SK-N-MC (cell line): ENCODE measurements around the gene CARD10.

Experiments used
- DNase-seq: peaks from one replicate; pipeline ENCODE4 v3.0.0-alpha.2; 2011; ENCODE audit warnings: low read depth, low spot score
- H3K27ac ChIP-seq: fragments of 200-600 bp; sonication (generic); 2 replicates; pipeline ENCODE4 v1.5.1; 2016; ENCODE audit warnings: mixed run types
- H3K36me3 ChIP-seq: fragments of 200-600 bp; sonication (generic); 2 replicates; pipeline ENCODE4 v1.6.1; 2017; ENCODE audit warnings: antibody characterized with exemption, low read length, mixed read lengths; ENCODE audit not compliant: insufficient read depth
- H3K4me3 ChIP-seq: fragments of 200-600 bp; sonication (generic); 2 replicates; pipeline ENCODE4 v1.5.1; 2016
- H3K9ac ChIP-seq: fragments of 200-600 bp; sonication (generic); 2 replicates; pipeline ENCODE4 v1.8.0; 2017; ENCODE audit warnings: mixed run types, mixed read lengths; ENCODE audit not compliant: insufficient read length
- H3K9me3 ChIP-seq: fragments of 200-600 bp; sonication (generic); 2 replicates; pipeline ENCODE4 v1.6.1; 2017; ENCODE audit warnings: low read depth, mild to moderate bottlenecking, antibody characterized with exemption, low read length, moderate library complexity, mixed read lengths
- EZH2 ChIP-seq: fragments of 200-600 bp; sonication (generic); IDR thresholded peaks from one replicate; pipeline ENCODE4 v1.6.1; 2017; ENCODE audit warnings: antibody characterized with exemption
- FOXP2 ChIP-seq: optimal IDR thresholded peaks from 2 replicates; pipeline ENCODE3; 2011; ENCODE audit warnings: mild to moderate bottlenecking, moderate library complexity; ENCODE audit not compliant: insufficient read depth; ENCODE audit errors: extremely low read length, control extremely low read depth
- POLR2AphosphoS5 ChIP-seq: IDR thresholded peaks from 2 replicates; pipeline ENCODE4 v1.6.1; 2012; ENCODE audit warnings: mild to moderate bottlenecking, low read depth, low read length, borderline replicate concordance

CARD10 gene

DNA sequence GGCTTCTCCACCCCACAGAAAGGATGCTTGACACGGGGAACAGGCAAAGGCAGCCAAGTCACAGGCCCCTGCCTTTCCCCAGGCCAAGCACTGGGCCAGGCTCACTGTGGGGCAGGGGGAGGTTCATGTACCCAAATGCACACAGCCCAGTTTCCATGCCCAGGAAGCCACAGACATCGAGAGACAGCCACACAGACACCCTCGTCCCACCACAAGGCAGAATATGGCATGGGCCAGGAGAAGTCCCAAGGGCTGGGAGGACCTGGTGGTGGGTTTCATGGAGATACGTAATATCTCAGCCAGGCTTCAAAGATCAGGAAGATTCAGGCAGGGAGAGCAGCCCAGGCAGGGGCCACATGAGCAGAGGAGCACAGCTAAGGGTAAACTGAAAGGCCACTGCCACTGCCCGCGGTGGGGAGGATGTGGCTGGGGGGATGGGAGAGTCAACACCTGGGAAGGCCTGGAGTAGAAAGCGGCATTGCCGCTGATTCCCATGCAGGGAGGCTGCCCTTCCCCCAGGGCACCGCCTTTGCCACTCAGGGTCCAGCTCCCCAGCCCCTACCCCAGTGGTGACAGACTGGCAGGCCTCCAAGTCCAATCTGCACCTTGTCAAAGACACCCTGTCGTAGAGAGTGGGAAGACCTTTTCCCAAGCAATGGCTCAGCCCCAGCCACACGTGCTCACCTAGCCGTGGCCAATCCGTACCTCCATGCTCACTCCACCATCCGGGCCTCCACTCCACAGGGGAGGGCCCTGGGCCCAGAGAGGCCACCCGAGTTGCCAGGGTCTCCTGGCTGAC is 30.7 kb downstream of the CARD10 start:
- no peaks in the 10 kb centered on the region for H3K36me3 ChIP-seq
- DNase-seq: no peak
- TF ChIP-seq POLR2AphosphoS5 (no peak), FOXP2 (no peak), EZH2 (no peak)
- H3K9me3 ChIP-seq: no peaks in the 10 kb centered on the region
- H3K9ac ChIP-seq: no peak overlapping the region
- H3K27ac ChIP-seq: no peak overlapping the region
- no peak overlapping the region for H3K4me3 ChIP-seq

DNA sequence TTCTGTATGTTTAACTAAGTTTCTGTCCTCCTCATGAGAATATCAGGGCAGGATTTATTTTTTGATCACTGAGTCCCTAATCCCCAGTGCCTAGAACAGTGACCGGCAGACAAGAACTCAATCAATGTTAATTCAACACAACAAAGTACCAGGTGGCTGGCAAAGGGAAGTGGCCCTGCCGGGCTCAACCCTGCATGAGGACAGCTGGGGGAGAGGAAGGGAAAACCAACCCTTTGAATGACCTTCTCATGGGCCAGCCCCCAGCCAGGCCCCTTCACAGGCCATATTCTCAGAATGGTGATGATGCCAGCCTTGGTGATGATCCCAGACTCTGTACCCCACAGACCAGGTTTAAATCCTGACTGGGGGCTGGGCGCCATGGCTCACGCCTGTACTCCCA is 31.6 kb downstream of the CARD10 start:
- no peak overlapping the region for H3K9ac ChIP-seq
- no peak overlapping the region for H3K27ac ChIP-seq
- H3K9me3 ChIP-seq: no peaks in the 10 kb centered on the region
- DNase-seq: no peak
- TF ChIP-seq POLR2AphosphoS5 (no peak), FOXP2 (no peak), EZH2 (no peak)
- H3K4me3 ChIP-seq: no peak overlapping the region
- no peaks in the 10 kb centered on the region for H3K36me3 ChIP-seq

DNA sequence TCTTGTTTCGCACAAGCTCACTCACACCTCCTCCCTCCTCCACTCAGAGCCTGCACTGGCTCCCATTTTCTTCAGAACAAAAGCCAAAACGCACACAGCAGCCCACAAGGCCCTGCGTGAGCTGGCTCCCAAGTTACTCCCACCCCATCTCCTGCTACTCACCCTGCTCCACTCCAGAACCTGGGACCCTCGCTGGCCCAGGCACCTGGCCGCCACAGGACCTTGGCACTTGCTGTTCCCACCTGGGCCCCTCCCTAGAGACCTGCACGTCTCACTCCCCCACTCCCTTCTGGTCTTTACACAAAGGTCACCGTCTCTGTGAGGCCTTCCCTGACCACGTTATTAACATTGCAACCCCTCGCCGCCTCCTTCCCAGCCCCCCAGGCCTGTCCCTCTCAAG is 32.1 kb downstream of the CARD10 start:
- Histone ChIP-seq H3K9me3 (no peaks in the 10 kb centered on the region), H3K4me3 (no peak overlapping the region), H3K9ac (no peak overlapping the region), H3K36me3 (no peaks in the 10 kb centered on the region), H3K27ac (no peak overlapping the region)
- no peak for TF ChIP-seq FOXP2
- no peak for TF ChIP-seq EZH2
- no peak for TF ChIP-seq POLR2AphosphoS5
- DNase-seq: no peak

DNA sequence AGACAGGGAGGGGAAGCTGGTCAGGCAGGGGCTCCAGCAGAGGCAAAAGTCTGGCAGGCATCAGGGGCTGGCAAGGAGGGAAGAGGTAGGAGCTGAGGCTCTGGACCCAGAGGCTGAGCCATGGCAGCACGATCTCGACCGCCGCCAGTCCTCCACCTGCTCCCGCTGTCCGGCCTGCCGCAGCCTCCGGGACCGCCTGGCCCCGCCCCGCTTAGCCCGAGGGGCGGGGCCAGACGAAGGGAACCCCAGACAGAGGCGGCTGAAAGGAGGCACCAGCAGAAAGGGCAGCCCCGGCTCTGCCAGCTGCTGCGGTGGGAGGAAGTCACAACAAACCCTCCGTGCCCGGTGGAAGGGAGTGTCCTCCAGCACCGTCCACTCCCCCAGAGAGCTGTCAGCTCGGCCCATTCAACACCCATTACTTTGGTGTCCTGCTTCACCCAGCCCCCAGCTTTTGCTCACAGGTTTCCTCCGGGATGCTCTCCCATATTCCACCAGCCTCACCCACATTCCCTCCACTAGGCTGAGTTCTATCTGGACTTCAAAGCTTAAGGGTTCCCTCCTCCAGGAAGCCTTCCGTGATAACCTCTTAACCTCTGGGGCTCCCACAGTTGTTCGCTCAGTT is 32.9 kb downstream of the CARD10 start, which contains the start of gene MFNG:
Gene MFNG, minus strand, starts transcription at position 161 of the 622 bp plus-strand sequence. CDS start 207 bp downstream, outside the sequence.
- Histone ChIP-seq H3K27ac (no peak within 1 kb of the TSS), H3K4me3 (no peak within 1 kb of the TSS)

DNA sequence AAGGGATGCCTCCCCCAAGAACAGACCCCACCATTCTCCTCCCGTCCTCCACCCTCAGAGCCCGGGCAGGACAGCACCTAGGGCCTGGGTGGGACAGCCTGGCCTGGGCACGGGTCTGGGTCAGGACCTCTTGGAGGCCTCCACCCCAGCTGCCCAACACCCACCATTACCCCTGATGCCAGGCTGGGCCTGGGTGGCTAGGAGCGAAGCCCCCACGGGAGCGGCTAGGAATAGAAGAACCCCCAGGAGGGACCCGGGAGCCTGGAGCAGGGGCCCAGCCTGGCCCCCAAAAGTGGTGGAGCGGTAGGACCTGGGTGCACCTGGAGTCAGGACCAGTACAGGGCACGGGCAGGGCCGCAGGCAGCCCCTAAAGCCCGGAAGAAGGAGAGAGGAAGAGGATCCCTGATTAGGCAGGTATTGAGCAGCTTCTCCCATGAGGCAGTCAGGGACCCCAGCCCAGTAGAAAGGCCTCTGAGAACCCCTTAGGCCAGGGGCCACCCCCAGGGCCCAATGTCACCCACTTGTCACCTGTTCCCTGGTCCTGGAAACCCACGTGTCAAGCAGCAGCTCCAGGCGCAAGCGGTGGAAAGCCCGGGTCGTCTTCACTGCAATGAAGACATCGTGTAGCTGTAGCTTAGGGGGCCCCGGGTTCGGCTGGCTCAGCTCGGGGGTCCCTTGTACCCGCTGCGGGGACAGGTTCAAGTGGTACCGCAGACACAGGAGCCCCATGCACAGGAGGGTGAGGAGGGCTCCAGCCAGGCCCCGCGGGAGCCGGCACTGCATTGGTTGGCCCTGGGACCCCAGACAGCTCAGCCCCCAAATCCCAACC is 33.6 kb downstream of the CARD10 start:
- H3K36me3 ChIP-seq: no peaks in the 10 kb centered on the region
- DNase-seq: no peak
- H3K9me3 ChIP-seq: no peaks in the 10 kb centered on the region
- no peak overlapping the region for H3K27ac ChIP-seq
- no peak overlapping the region for H3K4me3 ChIP-seq
- TF ChIP-seq POLR2AphosphoS5: no peak
- TF ChIP-seq EZH2: no peak
- TF ChIP-seq FOXP2: no peak
- H3K9ac ChIP-seq: no peak overlapping the region

More for the DNA sequence above, 32.9 kb downstream of the CARD10 start, which contains the start of gene MFNG:
- Histone ChIP-seq H3K36me3 (no peaks in the 10 kb centered on the region), H3K9me3 (no peaks in the 10 kb centered on the region), H3K9ac (no peak within 1 kb of the TSS)
- TF ChIP-seq EZH2 (no peak), FOXP2 (no peak), POLR2AphosphoS5 (no peak)
- no peak for DNase-seq

DNA sequence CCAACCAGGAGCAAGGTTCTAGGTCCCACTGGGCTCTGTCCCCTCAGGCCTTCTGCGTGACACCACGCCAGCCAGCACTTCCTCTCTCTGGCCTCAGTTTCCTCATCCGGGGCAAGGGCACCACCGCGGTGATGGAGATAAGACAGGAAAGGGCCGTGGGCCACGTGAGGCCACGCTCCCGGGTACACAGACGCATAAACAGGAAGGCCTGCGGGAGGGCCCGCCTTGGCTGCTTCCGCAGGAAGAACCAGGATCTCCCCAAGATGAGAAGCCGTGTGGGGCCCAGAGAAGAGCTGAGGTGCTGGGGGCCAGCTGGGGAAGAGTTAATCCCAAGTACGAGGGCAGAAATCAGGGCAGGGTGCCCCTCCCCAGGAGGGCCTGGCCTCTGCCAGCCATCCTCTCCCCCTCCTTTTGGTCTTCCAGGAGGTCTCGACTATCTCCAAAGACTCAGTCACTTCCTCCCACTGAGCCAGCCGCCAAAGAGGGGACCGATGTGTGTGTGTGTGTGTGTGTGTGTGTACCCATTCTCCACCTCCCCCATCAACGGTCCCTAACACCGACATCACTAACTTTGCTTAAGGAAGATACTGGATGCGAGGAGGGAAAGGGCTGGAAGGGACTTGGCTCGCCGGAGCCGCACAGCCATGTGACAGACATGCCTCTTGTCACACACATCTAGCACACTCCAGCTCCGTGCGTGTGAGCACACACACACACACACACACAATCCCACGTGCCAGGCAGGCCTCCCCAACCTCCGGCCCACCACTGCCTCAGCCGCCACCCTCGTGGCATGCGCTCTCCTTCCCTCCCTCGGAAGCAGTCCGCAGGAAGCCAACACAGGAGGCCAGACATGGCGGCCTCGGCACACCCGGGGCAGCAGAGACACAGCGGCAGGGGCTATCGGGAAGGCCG is 34.5 kb downstream of the CARD10 start:
- no peak overlapping the region for H3K9ac ChIP-seq
- H3K36me3 ChIP-seq: no peaks in the 10 kb centered on the region
- H3K9me3 ChIP-seq: no peaks in the 10 kb centered on the region
- H3K27ac ChIP-seq: no peak overlapping the region
- no peak for DNase-seq
- no peak for TF ChIP-seq POLR2AphosphoS5
- TF ChIP-seq FOXP2: no peak
- no peak for TF ChIP-seq EZH2
- no peak overlapping the region for H3K4me3 ChIP-seq

DNA sequence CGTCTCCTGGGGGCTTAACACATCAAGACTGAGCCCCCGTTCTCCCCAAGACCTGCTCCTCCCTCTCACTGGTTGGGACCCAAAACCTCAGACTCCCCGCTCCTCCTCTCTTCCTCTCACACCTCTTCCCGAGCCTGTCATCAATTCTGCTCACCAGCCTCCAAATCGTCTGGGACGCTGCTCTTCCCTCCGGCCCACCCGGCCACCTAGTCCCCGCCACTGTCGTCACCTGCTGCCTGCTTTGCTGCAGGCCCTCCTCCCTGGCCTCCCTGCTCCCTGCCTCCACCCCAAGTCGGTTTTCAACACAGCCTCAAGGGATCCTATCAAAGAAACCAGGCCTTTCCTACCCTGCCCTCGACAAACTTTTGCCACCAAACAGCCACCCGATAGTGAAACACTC is 36.2 kb downstream of the CARD10 start:
- DNase-seq: no peak
- Histone ChIP-seq H3K9me3 (no peaks in the 10 kb centered on the region), H3K9ac (no peak overlapping the region), H3K36me3 (no peaks in the 10 kb centered on the region), H3K27ac (no peak overlapping the region), H3K4me3 (no peak overlapping the region)
- no peak for TF ChIP-seq POLR2AphosphoS5
- TF ChIP-seq EZH2: no peak
- no peak for TF ChIP-seq FOXP2
